ENCODE results near the gene STXBP4.

The STXBP4 gene

DNA sequence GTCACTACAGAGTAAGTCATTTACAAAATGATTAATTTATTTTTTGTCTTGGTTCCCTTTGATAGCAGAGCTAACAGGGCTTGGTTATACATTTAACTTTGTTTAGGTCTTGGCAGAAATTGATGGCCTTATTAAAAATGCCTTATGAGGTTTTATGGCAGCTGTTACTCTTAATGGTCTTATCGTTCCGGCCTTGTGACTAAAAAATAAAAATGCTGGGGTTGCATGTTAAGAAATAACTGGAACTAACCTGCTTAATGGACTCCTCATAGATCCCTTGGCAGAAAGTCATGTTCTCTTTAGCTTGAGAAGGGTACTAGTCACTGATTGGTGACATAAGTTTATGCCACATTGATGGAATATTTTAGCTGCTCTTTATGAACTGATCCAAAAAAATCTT is 18.4 kb upstream of the STXBP4 start:
- Histone ChIP-seq H3K4me2 (ENCODE audit: low read length) (no peak overlapping the region), H3K18ac (ENCODE audit: low read length) (no peak overlapping the region), H4K91ac (ENCODE audit: low read depth, low read length) (no peak overlapping the region), H2AFZ (ENCODE audit: insufficient read depth, low read length, poor library complexity) (no peak overlapping the region), H3K14ac (ENCODE audit: low read length) (no peak overlapping the region), H3K27me3 (ENCODE audit: insufficient read depth, low read length) (no peaks in the 10 kb centered on the region), H3K23ac (ENCODE audit: low read length) (no peak overlapping the region), H3K9me3 (ENCODE audit: insufficient read depth, low read depth, low read length) (no peaks in the 10 kb centered on the region), H3K79me1 (ENCODE audit: low read length) (no peaks in the 10 kb centered on the region), H3K4ac (ENCODE audit: low read depth, low read length) (no peak overlapping the region), H3K36me3 (ENCODE audit: control insufficient read depth in 1 of 2, insufficient read depth in 2 of 2, low read length in 2 of 2) (peaks cover 8 to 15% of the 10 kb centered on the region in 2 experiments), H3K79me2 (ENCODE audit: control insufficient read depth, insufficient read depth, low read length, poor library complexity) (no peaks in the 10 kb centered on the region), H2AK5ac (ENCODE audit: low read length) (no peak overlapping the region), H2BK12ac (ENCODE audit: low read length) (no peak overlapping the region), H3K9ac (ENCODE audit: low read length) (no peak overlapping the region), H3K4me1 (ENCODE audit: control insufficient read depth in 1 of 2, insufficient read depth in 2 of 2, low read length in 2 of 2) (peaks cover 0 to 3% of the 10 kb centered on the region in 2 experiments), H4K12ac (ENCODE audit: low read depth, low read length) (no peak overlapping the region), H2BK120ac (ENCODE audit: insufficient read depth, low read length, poor library complexity) (no peak overlapping the region), H2BK5ac (ENCODE audit: low read depth, low read length, poor library complexity) (no peak overlapping the region), H4K8ac (ENCODE audit: low read depth, low read length) (no peak overlapping the region), H3K27ac (ENCODE audit: low read depth, low read length) (no peak overlapping the region), H3K4me3 (ENCODE audit: low read depth, low read length) (no peak overlapping the region)
- no CpG with 5 or more reads among the region's 2 CpGs for WGBS (ENCODE audit: extremely low coverage, insufficient coverage, insufficient read length)
- no peak for DNase-seq

DNA sequence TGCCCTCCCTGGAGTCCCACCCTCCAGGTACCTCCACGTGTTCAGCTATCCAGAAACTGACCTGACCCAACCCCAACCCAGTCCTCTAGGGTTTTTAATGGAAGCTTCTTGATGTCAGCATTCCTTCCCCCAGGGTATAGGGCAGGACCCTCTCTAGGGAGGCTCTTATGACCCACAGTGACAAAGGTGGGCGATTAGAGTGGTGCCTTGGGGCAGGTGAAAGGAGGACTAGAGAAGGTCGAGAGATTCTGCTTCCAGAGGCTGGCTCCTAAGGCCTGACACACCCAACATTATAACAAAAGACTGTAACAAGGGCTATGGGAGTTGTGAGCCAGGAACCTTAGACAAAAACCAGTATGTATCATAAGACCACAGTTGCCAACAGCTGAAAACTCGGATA is 17.3 kb upstream of the STXBP4 start:
- H3K27ac ChIP-seq (ENCODE audit: low read depth, low read length) = no peak overlapping the region
- no peak overlapping the region for H4K8ac ChIP-seq (ENCODE audit: low read depth, low read length)
- H3K27me3 ChIP-seq (ENCODE audit: insufficient read depth, low read length) = no peaks in the 10 kb centered on the region
- no peak overlapping the region for H2BK120ac ChIP-seq (ENCODE audit: insufficient read depth, low read length, poor library complexity)
- H4K12ac ChIP-seq (ENCODE audit: low read depth, low read length) = no peak overlapping the region
- no peak overlapping the region for H3K18ac ChIP-seq (ENCODE audit: low read length)
- no peak overlapping the region for H3K4me3 ChIP-seq (ENCODE audit: low read depth, low read length)
- no peak overlapping the region for H3K9ac ChIP-seq (ENCODE audit: low read length)
- DNase-seq = no peak
- H2BK5ac ChIP-seq (ENCODE audit: low read depth, low read length, poor library complexity) = no peak overlapping the region
- H4K91ac ChIP-seq (ENCODE audit: low read depth, low read length) = no peak overlapping the region
- H3K79me1 ChIP-seq (ENCODE audit: low read length) = no peaks in the 10 kb centered on the region
- no peak overlapping the region for H3K4ac ChIP-seq (ENCODE audit: low read depth, low read length)
- no peaks in the 10 kb centered on the region for H3K9me3 ChIP-seq (ENCODE audit: insufficient read depth, low read depth, low read length)
- H3K79me2 ChIP-seq (ENCODE audit: control insufficient read depth, insufficient read depth, low read length, poor library complexity) = no peaks in the 10 kb centered on the region
- H2BK12ac ChIP-seq (ENCODE audit: low read length) = no peak overlapping the region
- H3K4me2 ChIP-seq (ENCODE audit: low read length) = no peak overlapping the region
- H3K4me1 ChIP-seq (ENCODE audit: control insufficient read depth in 1 of 2, insufficient read depth in 2 of 2, low read length in 2 of 2) = peaks cover 0 to 3% of the 10 kb centered on the region in 2 experiments
- no CpG with 5 or more reads among the region's 4 CpGs for WGBS (ENCODE audit: extremely low coverage, insufficient coverage, insufficient read length)
- H3K36me3 ChIP-seq (ENCODE audit: control insufficient read depth in 1 of 2, insufficient read depth in 2 of 2, low read length in 2 of 2) = peaks cover 8 to 17% of the 10 kb centered on the region in 2 experiments
- H2AK5ac ChIP-seq (ENCODE audit: low read length) = no peak overlapping the region
- no peak overlapping the region for H3K14ac ChIP-seq (ENCODE audit: low read length)
- H3K23ac ChIP-seq (ENCODE audit: low read length) = no peak overlapping the region
- no peak overlapping the region for H2AFZ ChIP-seq (ENCODE audit: insufficient read depth, low read length, poor library complexity)

DNA sequence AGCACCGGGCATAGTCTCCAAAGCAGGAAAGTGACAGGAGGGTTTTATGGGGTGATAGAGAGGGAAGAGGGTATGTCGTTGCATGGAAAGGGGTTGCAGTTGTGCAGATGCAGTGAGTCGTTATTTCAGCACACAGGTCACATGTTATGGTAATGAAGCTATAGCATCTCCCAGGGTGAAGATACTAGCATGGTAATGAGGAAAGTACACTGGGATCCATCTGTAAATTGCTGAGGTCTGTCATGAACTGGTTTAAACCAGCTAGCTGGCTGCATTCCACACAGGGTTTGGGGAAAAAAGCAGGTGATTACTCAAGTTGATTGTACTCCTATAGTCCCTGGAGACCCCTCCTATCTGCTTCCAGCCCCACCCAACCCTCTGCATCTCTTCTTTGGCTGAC is 11.8 kb upstream of the STXBP4 start:
- DNase-seq = no peak
- 100% methylated on average over 1 of the region's 3 CpGs for WGBS (ENCODE audit: extremely low coverage, insufficient coverage, insufficient read length)
- Histone ChIP-seq H2AFZ (ENCODE audit: insufficient read depth, low read length, poor library complexity) (no peak overlapping the region), H3K14ac (ENCODE audit: low read length) (no peak overlapping the region), H3K79me2 (ENCODE audit: control insufficient read depth, insufficient read depth, low read length, poor library complexity) (no peaks in the 10 kb centered on the region), H2BK5ac (ENCODE audit: low read depth, low read length, poor library complexity) (no peak overlapping the region), H2AK5ac (ENCODE audit: low read length) (no peak overlapping the region), H3K4ac (ENCODE audit: low read depth, low read length) (no peak overlapping the region), H2BK120ac (ENCODE audit: insufficient read depth, low read length, poor library complexity) (no peak overlapping the region), H3K36me3 (ENCODE audit: control insufficient read depth in 1 of 2, insufficient read depth in 2 of 2, low read length in 2 of 2) (peaks cover 15 to 19% of the 10 kb centered on the region in 2 experiments), H3K4me3 (ENCODE audit: low read depth, low read length) (peak overlapping the region; percentile 40), H3K23ac (ENCODE audit: low read length) (no peak overlapping the region), H3K4me2 (ENCODE audit: low read length) (no peak overlapping the region), H3K9me3 (ENCODE audit: insufficient read depth, low read depth, low read length) (no peaks in the 10 kb centered on the region), H3K18ac (ENCODE audit: low read length) (no peak overlapping the region), H2BK12ac (ENCODE audit: low read length) (no peak overlapping the region), H3K79me1 (ENCODE audit: low read length) (no peaks in the 10 kb centered on the region), H3K27me3 (ENCODE audit: insufficient read depth, low read length) (no peaks in the 10 kb centered on the region), H3K27ac (ENCODE audit: low read depth, low read length) (no peak overlapping the region), H3K4me1 (ENCODE audit: control insufficient read depth in 1 of 2, insufficient read depth in 2 of 2, low read length in 2 of 2) (no peaks in the 10 kb centered on the region), H4K8ac (ENCODE audit: low read depth, low read length) (no peak overlapping the region), H4K91ac (ENCODE audit: low read depth, low read length) (no peak overlapping the region), H3K9ac (ENCODE audit: low read length) (peak overlapping the region; percentile 47), H4K12ac (ENCODE audit: low read depth, low read length) (no peak overlapping the region)

DNA sequence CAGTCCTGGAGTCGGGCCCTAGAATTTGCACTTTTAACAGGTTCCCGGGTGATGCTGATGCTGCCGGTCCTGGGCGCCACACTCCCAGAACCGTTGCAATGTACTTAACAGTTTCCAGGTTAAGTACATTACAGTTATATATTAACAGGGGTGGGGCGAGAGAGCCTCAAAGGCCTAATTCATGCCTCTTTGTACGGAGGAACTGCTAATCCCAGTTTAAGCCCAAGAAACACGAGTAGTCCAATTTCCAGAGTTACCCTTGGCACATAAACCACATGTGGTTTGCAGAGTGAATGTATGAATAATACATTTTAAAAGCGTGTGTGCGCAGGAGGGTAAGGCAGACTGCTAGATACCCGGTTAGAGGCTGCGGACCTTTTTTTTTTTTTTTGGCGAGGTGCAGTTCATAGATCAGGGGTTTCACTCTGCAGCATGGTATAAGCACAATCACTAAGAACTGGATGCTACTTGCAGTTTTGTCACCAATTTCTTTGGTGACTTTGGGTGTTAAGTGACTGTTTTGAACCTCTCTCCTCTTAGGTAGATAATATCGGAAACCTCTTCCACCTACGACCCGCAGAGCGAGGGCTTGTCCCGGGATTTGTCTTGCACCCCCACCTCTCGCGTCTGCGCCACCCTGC is 824 bp upstream of the STXBP4 start:
- Histone ChIP-seq H4K12ac (ENCODE audit: low read depth, low read length) (no peak overlapping the region), H3K23ac (ENCODE audit: low read length) (no peak overlapping the region), H3K27me3 (ENCODE audit: insufficient read depth, low read length) (no peaks in the 10 kb centered on the region), H2BK5ac (ENCODE audit: low read depth, low read length, poor library complexity) (no peak overlapping the region), H4K91ac (ENCODE audit: low read depth, low read length) (no peak overlapping the region), H3K79me1 (ENCODE audit: low read length) (peaks cover 8% of the 10 kb centered on the region), H3K9me3 (ENCODE audit: insufficient read depth, low read depth, low read length) (no peaks in the 10 kb centered on the region), H3K79me2 (ENCODE audit: control insufficient read depth, insufficient read depth, low read length, poor library complexity) (peaks cover 8% of the 10 kb centered on the region), H2AFZ (ENCODE audit: insufficient read depth, low read length, poor library complexity) (peak overlapping the region; percentile 90), H3K4me1 (ENCODE audit: control insufficient read depth in 1 of 2, insufficient read depth in 2 of 2, low read length in 2 of 2) (peaks cover 0 to 4% of the 10 kb centered on the region in 2 experiments), H3K4me3 (ENCODE audit: low read depth, low read length) (peak overlapping the region; percentile 93), H2BK120ac (ENCODE audit: insufficient read depth, low read length, poor library complexity) (peak overlapping the region; percentile 3), H3K14ac (ENCODE audit: low read length) (no peak overlapping the region), H3K9ac (ENCODE audit: low read length) (peak overlapping the region; percentile 98), H3K27ac (ENCODE audit: low read depth, low read length) (no peak overlapping the region), H2AK5ac (ENCODE audit: low read length) (no peak overlapping the region), H3K18ac (ENCODE audit: low read length) (peak overlapping the region; percentile 94), H3K36me3 (ENCODE audit: control insufficient read depth in 1 of 2, insufficient read depth in 2 of 2, low read length in 2 of 2) (peaks cover 0 to 4% of the 10 kb centered on the region in 2 experiments), H3K4ac (ENCODE audit: low read depth, low read length) (peak overlapping the region; percentile 95), H4K8ac (ENCODE audit: low read depth, low read length) (peak overlapping the region; percentile 91), H3K4me2 (ENCODE audit: low read length) (peak overlapping the region; percentile 67), H2BK12ac (ENCODE audit: low read length) (no peak overlapping the region)
- DNase-seq = peak; percentile 4 to 28
- no CpG with 5 or more reads among the region's 21 CpGs for WGBS (ENCODE audit: extremely low coverage, insufficient coverage, insufficient read length)

Data from trophoblast cell (in vitro differentiated cells and primary cell).